ENCODE results near the gene DHCR7. TPM values are rescaled to one million over a fixed set of nuclear protein-coding genes. Genes with fewer than 3 reads are reported as not detected.

The DHCR7 gene
- total RNA-seq, 2 donors from 2014 or later, result 87.7 to 130 TPM

GRCh38 chr11:71387784-71388636 lies 60.2 kb downstream of the DHCR7 start:
- 86 to 93% methylated on average over 13 to 23 of the region's 23 CpGs for WGBS, 2 experiments (ENCODE audit: insufficient coverage in 1 of 2, insufficient read length in 1 of 2)

GRCh38 chr11:71387200-71387599 lies 61.0 kb downstream of the DHCR7 start:
- WGBS, 2 experiments (ENCODE audit: insufficient coverage in 1 of 2, insufficient read length in 1 of 2), result 70 to 82% methylated on average over 2 to 3 of the region's 3 CpGs

More at GRCh38 chr11:71387784-71388636, 60.2 kb downstream of the DHCR7 start:
- Mint-ChIP-seq H3K27me3 (ENCODE audit: insufficient read depth) (peaks cover 52% of the 10 kb centered on the region), H3K27ac (no peak overlapping the region), H3K36me3 (ENCODE audit: low read depth) (peaks cover 7% of the 10 kb centered on the region), H3K4me1 (no peaks in the 10 kb centered on the region), H3K9me3 (peaks cover 24% of the 10 kb centered on the region), H3K4me3 (no peak overlapping the region)
- Histone ChIP-seq H3K36me3 (ENCODE audit: control insufficient read depth, insufficient read depth, low read length) (no peaks in the 10 kb centered on the region), H3K9ac (ENCODE audit: extremely low read depth, low read length, poor library complexity, severe bottlenecking) (no peak overlapping the region), H3K4me3 (ENCODE audit: low read length) (no peak overlapping the region), H3K4me1 (ENCODE audit: control insufficient read depth, insufficient read depth, low read length) (no peaks in the 10 kb centered on the region), H3K27me3 (ENCODE audit: control insufficient read depth, insufficient read depth, low read length, poor library complexity, severe bottlenecking) (peaks cover 8% of the 10 kb centered on the region), H3K9me3 (ENCODE audit: control insufficient read depth, low read length) (no peaks in the 10 kb centered on the region), H3K27ac (ENCODE audit: low read depth, low read length) (no peak overlapping the region)
- TF ChIP-seq CTCF (conservative IDR thresholded peaks at IDR 0.05), result no peak
- no peak for DNase-seq

GRCh38 chr11:71386202-71386601 lies 62.0 kb downstream of the DHCR7 start:
- Histone ChIP-seq H3K27me3 (ENCODE audit: control insufficient read depth, insufficient read depth, low read length, poor library complexity, severe bottlenecking) (no peaks in the 10 kb centered on the region), H3K36me3 (ENCODE audit: control insufficient read depth, insufficient read depth, low read length) (no peaks in the 10 kb centered on the region), H3K9me3 (ENCODE audit: control insufficient read depth, low read length) (no peaks in the 10 kb centered on the region), H3K27ac (ENCODE audit: low read depth, low read length) (no peak overlapping the region), H3K4me1 (ENCODE audit: control insufficient read depth, insufficient read depth, low read length) (no peaks in the 10 kb centered on the region), H3K4me3 (ENCODE audit: low read length) (no peak overlapping the region), H3K9ac (ENCODE audit: extremely low read depth, low read length, poor library complexity, severe bottlenecking) (no peak overlapping the region)
- TF ChIP-seq CTCF (conservative IDR thresholded peaks at IDR 0.05), result no peak
- H3K4me1 Mint-ChIP-seq, result no peaks in the 10 kb centered on the region
- DNase-seq, result no peak
- H3K9me3 Mint-ChIP-seq, result peaks cover 25% of the 10 kb centered on the region
- H3K27me3 Mint-ChIP-seq (ENCODE audit: insufficient read depth), result peaks cover 49% of the 10 kb centered on the region
- 76 to 90% methylated on average over 3 to 4 of the region's 4 CpGs for WGBS, 2 experiments (ENCODE audit: insufficient coverage in 1 of 2, insufficient read length in 1 of 2)
- H3K36me3 Mint-ChIP-seq (ENCODE audit: low read depth), result peaks cover 7% of the 10 kb centered on the region
- no peak overlapping the region for H3K4me3 Mint-ChIP-seq
- H3K27ac Mint-ChIP-seq, result no peak overlapping the region

More at GRCh38 chr11:71387200-71387599, 61.0 kb downstream of the DHCR7 start:
- no peaks in the 10 kb centered on the region for H3K9me3 ChIP-seq (ENCODE audit: control insufficient read depth, low read length)
- no peak overlapping the region for H3K27ac ChIP-seq (ENCODE audit: low read depth, low read length)
- no peak overlapping the region for H3K9ac ChIP-seq (ENCODE audit: extremely low read depth, low read length, poor library complexity, severe bottlenecking)
- DNase-seq, result no peak
- Mint-ChIP-seq H3K4me3 (no peak overlapping the region), H3K36me3 (ENCODE audit: low read depth) (peaks cover 7% of the 10 kb centered on the region), H3K27me3 (ENCODE audit: insufficient read depth) (peaks cover 48% of the 10 kb centered on the region), H3K4me1 (no peaks in the 10 kb centered on the region), H3K27ac (no peak overlapping the region), H3K9me3 (peaks cover 24% of the 10 kb centered on the region)
- no peak overlapping the region for H3K4me3 ChIP-seq (ENCODE audit: low read length)
- no peaks in the 10 kb centered on the region for H3K4me1 ChIP-seq (ENCODE audit: control insufficient read depth, insufficient read depth, low read length)
- no peak for TF ChIP-seq CTCF (conservative IDR thresholded peaks at IDR 0.05)
- peaks cover 5% of the 10 kb centered on the region for H3K27me3 ChIP-seq (ENCODE audit: control insufficient read depth, insufficient read depth, low read length, poor library complexity, severe bottlenecking)
- H3K36me3 ChIP-seq (ENCODE audit: control insufficient read depth, insufficient read depth, low read length), result no peaks in the 10 kb centered on the region
